ENCODE data around the gene APOL4.

GRCh38 chr22:36166086-36166485, 35.5 kb downstream of the APOL4 start:
- no peak for TF ChIP-seq YY1 (IDR thresholded peaks at IDR 0.05; ENCODE audit: insufficient read depth, insufficient read length)
- no peak for TF ChIP-seq ZNF274 (IDR thresholded peaks at IDR 0.05; ENCODE audit: low read depth, low read length)
- TF ChIP-seq SUZ12 (IDR thresholded peaks at IDR 0.05; ENCODE audit: extremely low read depth, insufficient read depth, insufficient read length) = no peak
